Measurements from ENCODE around the gene CISD3.

GRCh38 chr17:38707678-38708351 is 22.3 kb upstream of the CISD3 start:
- no peak for TF ChIP-seq CTCF (IDR thresholded peaks at IDR 0.05)
- TF ChIP-seq POLR2A (IDR thresholded peaks at IDR 0.05): no peak
